DMS53 (cell line): ENCODE data around the gene CEP68.
"Not testable (repeated sequence)": the region's sequence is repeated elsewhere in the genome, so short reads cannot be mapped to it uniquely, and the experiment has no call there.

Experiments used
- DNase-seq: peaks from one replicate; lab custom pipeline; 2025; lab: John Stamatoyannopoulos, UW

The CEP68 gene

DNA sequence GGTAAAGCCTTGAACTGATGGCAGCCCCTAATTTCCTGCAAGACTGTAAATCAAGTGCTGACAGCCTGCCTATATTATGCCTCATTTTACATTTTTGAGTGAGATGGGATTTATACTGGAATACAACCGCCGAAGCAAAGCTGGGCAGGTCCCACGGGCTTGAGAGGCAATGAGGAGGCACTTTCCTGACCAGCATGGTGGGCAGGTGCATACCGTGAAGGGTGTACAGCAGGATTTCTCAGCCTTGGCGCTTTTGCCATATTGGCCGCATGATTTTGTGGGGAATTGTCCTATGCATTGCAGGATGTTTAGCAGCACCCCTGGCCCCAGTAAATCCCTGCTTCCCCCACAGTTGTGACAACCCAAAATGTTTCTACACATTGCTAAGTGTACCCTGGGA is 22.8 kb downstream of the CEP68 start:
- DNase-seq = no peak

GRCh38 chr2:65081232-65081685 is 25.0 kb downstream of the CEP68 start:
- no peak for DNase-seq

- no peak for DNase-seq
Measured at GRCh38 chr2:65085148-65085547, 28.9 kb downstream of the CEP68 start.

DNA sequence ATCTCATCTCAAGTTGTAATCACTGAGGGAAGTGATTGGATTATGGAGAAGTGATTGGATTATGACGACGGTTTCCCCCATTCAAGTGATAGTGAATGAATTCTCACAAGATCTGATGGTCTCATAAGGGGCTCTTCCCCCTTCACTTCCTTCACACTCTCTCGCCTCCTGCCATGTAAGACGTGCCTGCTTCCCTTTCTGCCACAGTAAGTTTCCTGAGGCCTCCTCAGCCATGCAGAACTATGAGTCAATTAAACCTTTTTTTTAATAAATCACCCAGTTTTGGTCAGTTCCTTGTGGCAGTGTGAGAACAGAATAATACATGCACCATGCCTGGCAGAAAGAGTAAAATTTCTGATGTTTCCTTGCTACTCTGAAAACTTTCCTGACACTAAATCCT is 36.6 kb downstream of the CEP68 start:
- no peak for DNase-seq

DNA sequence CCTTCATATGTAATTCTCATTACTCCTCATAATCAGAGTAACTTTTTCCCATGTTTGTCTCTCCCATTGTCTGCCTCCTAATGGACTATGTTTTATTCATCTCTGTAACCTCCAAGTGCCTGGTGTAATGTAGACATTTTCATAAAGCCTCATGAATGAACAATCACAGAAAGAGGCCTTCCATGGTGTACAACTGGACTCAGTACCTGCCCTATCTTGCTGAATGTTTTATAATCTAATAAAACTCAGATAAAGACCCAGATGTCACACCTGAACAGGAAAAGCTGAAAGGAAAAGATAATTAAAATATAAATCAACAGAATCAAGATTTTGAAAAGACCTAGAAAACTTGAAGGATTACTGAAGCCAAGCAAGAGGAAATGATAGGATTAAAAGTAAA is 37.0 kb downstream of the CEP68 start:
- DNase-seq = no peak

DNA sequence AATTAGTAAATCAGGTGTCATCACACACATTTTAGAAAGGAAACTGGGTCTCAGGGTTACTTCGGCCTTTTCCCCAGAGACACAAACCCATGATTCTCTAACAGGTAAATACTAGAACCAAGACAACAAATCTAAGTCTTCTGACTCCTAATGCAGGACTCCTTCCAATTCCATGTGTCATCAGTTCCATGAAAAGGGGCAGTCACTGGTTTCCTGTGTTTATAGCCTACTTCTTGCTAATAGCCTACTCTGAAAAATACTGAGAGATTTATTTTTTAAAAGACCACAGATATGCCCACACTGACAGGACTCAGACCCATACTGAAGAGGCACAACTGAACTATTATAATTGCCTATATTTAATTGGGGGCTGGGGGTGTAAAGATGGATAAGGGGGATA is 40.7 kb downstream of the CEP68 start:
- DNase-seq = no peak

GRCh38 chr2:65097844-65098243 is 41.6 kb downstream of the CEP68 start:
- DNase-seq = no peak

GRCh38 chr2:65098741-65099140 is 42.5 kb downstream of the CEP68 start:
- no peak for DNase-seq

DNA sequence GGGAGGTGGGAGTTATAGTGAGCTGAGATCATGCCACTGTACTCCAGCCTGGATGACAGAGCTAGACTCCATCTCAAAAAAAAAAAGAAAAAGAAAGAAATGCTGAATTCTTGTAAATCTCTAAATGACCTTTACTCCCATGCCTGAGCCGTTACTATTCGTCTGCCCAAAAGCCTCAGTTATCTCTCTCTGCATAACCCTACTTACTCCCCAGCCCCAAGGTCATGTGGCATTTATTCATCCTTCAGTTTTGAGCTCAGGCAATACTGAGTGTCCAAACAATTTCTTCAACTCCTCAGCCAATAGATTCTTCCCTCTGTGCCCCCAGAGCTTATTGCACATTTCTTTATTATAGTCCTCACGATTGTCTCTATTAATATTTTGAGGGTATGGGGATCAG is 44.9 kb downstream of the CEP68 start:
- DNase-seq = no peak

DNA sequence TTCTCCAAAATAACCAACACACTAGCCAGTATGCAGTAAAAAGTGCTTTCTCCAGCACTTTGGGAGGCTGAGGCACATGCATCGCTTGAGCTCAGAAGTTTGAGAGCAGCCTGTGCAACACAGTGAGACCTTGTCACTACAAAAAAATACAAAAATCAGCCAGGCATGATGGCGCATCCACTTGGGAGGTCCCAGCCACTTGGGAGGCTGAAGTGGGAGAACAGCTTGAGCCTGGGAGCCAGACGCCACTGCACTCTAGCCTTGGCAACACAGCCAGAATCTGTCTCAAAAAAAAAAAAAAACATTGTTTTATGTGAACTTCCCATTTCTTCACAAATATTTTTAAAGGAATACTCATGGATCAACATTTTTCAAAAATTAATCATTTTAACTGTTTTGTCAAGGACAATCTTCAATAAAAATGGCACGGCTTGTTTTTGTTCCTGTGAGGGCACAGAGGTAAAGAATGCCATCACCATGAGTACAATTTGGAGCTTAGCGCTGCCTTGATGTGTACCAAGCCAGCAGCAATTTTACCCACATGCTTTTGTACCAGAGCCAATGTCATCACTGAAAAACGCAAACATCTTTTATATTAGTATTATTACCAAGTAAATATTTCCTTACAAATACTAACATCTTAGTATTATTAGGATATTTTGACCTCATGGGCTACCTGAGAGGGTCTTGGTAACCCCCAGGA is 46.9 kb downstream of the CEP68 start:
- peak; percentile 43 for DNase-seq

DNA sequence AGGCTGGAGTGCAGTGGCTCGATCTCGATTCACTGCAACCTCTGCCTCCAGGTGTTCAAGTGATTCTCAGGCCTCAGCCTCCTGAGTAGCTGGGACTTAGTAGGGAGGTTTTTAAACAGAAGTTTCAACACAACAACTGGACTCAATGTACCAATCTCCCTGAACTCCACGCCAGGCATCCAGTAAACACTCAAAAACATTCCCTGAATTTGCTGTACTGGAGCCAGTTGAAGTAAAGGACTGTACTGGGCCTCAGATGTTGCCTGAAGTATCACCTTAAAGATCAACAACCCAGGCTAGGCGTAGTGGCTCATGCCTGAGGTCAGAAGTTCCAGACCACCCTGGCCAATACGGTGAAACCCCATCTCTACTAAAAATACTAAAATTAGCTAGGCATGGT is 51.3 kb downstream of the CEP68 start:
- DNase-seq = no peak

DNA sequence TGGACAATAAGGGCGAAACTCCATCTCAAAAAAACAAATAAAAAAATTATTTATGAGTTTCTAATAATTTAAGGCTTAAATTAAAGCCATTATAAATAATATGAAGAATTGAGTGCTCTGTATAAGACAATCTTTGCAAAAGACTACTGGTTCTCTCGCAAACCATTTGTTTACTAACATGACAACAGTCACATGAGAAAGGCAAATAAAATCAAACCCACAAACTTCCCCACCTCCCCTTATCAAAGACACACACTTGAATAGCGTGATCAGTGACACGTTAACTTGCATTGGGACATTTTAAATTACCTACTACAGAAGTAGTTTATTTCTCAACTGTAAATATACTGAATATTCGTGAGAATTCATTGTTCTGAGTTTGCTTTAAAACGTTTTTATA is 52.6 kb downstream of the CEP68 start:
- no peak for DNase-seq

DNA sequence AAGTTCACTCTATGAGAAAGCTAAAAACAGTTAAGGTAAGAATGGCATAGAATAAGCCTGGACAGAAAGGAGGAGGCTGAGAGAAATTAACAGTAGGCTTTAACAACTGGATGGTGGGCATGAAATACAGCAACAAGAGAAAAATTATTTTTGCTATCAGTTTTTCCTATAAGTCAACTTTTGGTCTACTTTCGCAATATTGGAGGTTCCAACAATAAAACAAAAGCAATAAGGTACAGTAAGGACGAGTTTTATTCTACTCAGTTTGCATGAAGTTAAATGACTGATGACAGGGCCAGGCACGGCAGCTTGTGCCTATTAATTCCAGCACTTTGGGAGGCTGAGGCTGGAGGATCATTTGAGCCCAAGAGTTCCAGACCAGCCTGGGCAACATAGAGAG is 56.4 kb downstream of the CEP68 start:
- DNase-seq = no peak

GRCh38 chr2:65113229-65113628 is 57.0 kb downstream of the CEP68 start:
- DNase-seq = no peak

- no peak for DNase-seq
Measured at GRCh38 chr2:65113816-65114215, 57.6 kb downstream of the CEP68 start.

- no peak for DNase-seq
Measured at GRCh38 chr2:65114921-65115320, 58.7 kb downstream of the CEP68 start.

GRCh38 chr2:65116645-65117044 is 60.4 kb downstream of the CEP68 start:
- no peak for DNase-seq

DNA sequence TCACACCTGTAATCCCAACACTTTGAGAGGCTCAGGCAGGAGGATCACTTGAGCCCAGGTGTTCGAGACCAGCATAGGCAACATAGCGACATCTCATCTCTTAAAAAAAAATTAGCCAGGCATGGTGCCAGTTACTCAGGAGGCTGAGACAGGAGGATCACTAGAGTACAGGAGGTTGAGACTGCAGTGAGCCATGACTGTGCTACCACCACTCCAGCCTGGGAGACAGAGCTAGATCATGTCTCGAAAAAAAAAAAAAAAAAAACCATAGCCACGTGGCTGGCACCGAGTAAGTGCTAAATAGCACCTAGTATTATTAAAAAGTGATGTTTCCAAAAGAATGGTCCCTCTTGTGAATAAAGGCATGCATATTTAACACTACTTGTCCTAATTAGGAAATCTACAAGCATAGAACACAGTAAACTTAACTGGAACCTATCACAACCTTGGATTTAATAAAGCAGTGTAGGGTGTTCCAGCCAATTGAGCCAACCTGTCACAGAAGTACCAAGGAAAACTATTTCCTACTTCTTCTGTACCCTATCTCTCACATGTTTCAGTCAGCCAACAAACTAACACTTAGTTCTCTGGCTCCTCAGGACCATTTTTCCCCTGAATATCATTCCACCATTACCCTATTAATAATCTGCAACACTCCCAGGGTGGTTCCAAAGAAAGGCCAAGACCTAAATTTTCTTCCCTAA is 64.9 kb downstream of the CEP68 start:
- no peak for DNase-seq

DNA sequence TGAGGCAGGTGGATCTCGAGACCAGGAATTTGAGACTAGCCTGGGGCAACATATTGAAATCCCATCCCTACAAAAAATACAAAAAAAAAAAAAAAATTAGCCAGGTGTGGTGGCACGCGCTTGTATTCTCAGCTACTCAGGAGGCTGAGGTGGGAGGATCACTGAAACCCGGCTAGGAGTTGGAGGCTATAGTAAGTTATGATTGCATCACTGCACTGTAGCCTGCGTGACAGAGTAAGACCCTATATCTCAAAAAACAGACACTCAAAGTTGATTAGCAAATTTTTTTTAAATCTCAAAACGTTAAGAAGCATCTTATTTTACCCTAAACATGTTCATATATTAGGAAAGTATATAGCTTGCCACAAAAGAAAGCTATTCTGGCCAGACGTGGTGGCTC is 66.1 kb downstream of the CEP68 start:
- no peak for DNase-seq

DNA sequence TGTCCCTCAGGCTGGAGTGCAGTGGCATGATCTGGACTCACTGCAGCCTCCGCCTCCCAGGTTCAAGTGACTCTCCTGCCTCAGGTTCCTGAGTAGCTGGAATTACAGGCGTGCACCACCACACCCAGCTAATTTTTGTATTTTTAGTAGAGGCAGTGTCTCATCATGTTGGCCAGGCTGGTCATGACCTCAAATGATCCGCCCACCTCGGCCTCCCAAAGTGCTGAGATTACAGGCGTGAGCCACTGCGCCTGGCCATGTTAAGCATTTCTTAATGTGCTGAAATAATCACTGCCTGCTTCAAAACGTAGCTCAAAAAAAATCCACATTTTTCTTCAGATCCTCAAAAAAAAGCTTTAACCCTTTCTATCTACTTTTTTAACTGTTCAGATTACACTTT is 69.2 kb downstream of the CEP68 start:
- DNase-seq = not testable (repeated sequence)

- DNase-seq = peak; percentile 38
Measured at GRCh38 chr2:65128297-65129190, 72.3 kb downstream of the CEP68 start.

GRCh38 chr2:65129286-65129825 is 73.1 kb downstream of the CEP68 start:
- peak; percentile 63 for DNase-seq
